HEK293 (cell line): Measurements from ENCODE around the gene MARCKSL1.
A peak's percentile ranks its signal among the peaks of the same experiment; 100 is the strongest.

Source experiments
- CTCF ChIA-PET: fragments of 350-600 bp; formaldehyde crosslinking; extraction: SDS; loops from one replicate; lab custom pipeline; 2021; ENCODE audit warnings: antibody characterized with exemption; lab: Yijun Ruan, JAX
- POLR2A ChIA-PET: fragments of 300-600 bp; formaldehyde crosslinking; extraction: SDS; loops from one replicate; lab custom pipeline; 2020; ENCODE audit warnings: antibody characterized with exemption, inconsistent platforms; lab: Yijun Ruan, JAX
- H3K27ac ChIP-seq: fragments of 200-500 bp; sonication (Bioruptor generic); 2 replicates; pipeline ENCODE4 v1.5.1; 2014; ENCODE audit warnings: low read depth, low read length, control low read depth, inconsistent platforms; ENCODE audit errors: extremely low read depth
- H3K36me3 ChIP-seq, 2 experiments: fragments of 200-500 bp in 1 of 2; sonication (Bioruptor generic) in 1 of 2; 1 replicate in 1 of 2; 2 replicates in 1 of 2; pipeline ENCODE4 v1.5.1; 2014 to 2017; ENCODE audit warnings: inconsistent platforms in 2 of 2, low read length in 2 of 2; ENCODE audit not compliant: control insufficient read depth in 2 of 2, insufficient read depth in 1 of 2
- H3K4me1 ChIP-seq: fragments of 200-500 bp; sonication (Bioruptor generic); 2 replicates; pipeline ENCODE4 v1.5.1; 2014; ENCODE audit warnings: mild to moderate bottlenecking, low read length, inconsistent platforms; ENCODE audit not compliant: control insufficient read depth, insufficient read depth
- H3K4me3 ChIP-seq: 2 replicates; pipeline ENCODE4 v1.5.1; 2011; ENCODE audit warnings: low read depth, mild to moderate bottlenecking, control low read depth, low read length, moderate library complexity
- H3K9me3 ChIP-seq: fragments of 200-500 bp; sonication (Bioruptor generic); 2 replicates; pipeline ENCODE4 v1.5.1; 2014; ENCODE audit warnings: low read depth, low read length, inconsistent platforms; ENCODE audit not compliant: control insufficient read depth, insufficient read depth
- CTCF ChIP-seq: fragments of 450-650 bp; formaldehyde crosslinking; IDR thresholded peaks from 2 replicates; pipeline ENCODE4 v1.5.1; 2016; ENCODE audit warnings: missing biosample characterization, missing genetic modification characterization
- GLIS1 ChIP-seq: fragments of 450-650 bp; formaldehyde crosslinking; IDR thresholded peaks from 2 replicates; pipeline ENCODE4 v1.5.1; 2016; ENCODE audit warnings: missing biosample characterization, missing genetic modification characterization
- GLIS2 ChIP-seq: fragments of 450-650 bp; formaldehyde crosslinking; IDR thresholded peaks from 2 replicates; pipeline ENCODE4 v1.5.1; 2016; ENCODE audit warnings: missing biosample characterization, missing genetic modification characterization
- KLF1 ChIP-seq: fragments of 450-650 bp; formaldehyde crosslinking; IDR thresholded peaks from 2 replicates; pipeline ENCODE4 v1.5.1; 2016; ENCODE audit warnings: missing biosample characterization, missing genetic modification characterization
- KLF10 ChIP-seq: fragments of 450-650 bp; IDR thresholded peaks from 2 replicates; pipeline ENCODE4 v1.5.1; 2018; ENCODE audit warnings: missing biosample characterization, mild to moderate bottlenecking, missing genetic modification characterization
- KLF16 ChIP-seq: fragments of 450-650 bp; formaldehyde crosslinking; IDR thresholded peaks from 2 replicates; pipeline ENCODE4 v1.5.1; 2017; ENCODE audit warnings: missing biosample characterization, missing genetic modification characterization
- KLF17 ChIP-seq: fragments of 450-650 bp; formaldehyde crosslinking; IDR thresholded peaks from 2 replicates; pipeline ENCODE4 v1.5.1; 2016; ENCODE audit warnings: missing biosample characterization, missing genetic modification characterization
- KLF7 ChIP-seq: fragments of 450-650 bp; formaldehyde crosslinking; IDR thresholded peaks from 2 replicates; pipeline ENCODE4 v1.5.1; 2016; ENCODE audit warnings: missing biosample characterization, missing genetic modification characterization, borderline replicate concordance
- KLF8 ChIP-seq: fragments of 450-650 bp; formaldehyde crosslinking; IDR thresholded peaks from 2 replicates; pipeline ENCODE4 v1.5.1; 2016; ENCODE audit warnings: missing biosample characterization, missing genetic modification characterization
- PRDM1 ChIP-seq: fragments of 450-650 bp; formaldehyde crosslinking; IDR thresholded peaks from 2 replicates; pipeline ENCODE4; 2016; ENCODE audit warnings: missing biosample characterization, missing genetic modification characterization
- SCRT2 ChIP-seq: fragments of 450-650 bp; formaldehyde crosslinking; IDR thresholded peaks from 2 replicates; pipeline ENCODE4 v1.5.1; 2016; ENCODE audit warnings: missing biosample characterization, missing genetic modification characterization
- WT1 ChIP-seq: fragments of 450-650 bp; formaldehyde crosslinking; IDR thresholded peaks from 2 replicates; pipeline ENCODE4 v1.5.1; 2016; ENCODE audit warnings: missing biosample characterization, missing genetic modification characterization
- YY1 ChIP-seq: fragments of 450-650 bp; formaldehyde crosslinking; IDR thresholded peaks from 2 replicates; pipeline ENCODE4 v1.5.1; 2018; ENCODE audit warnings: missing biosample characterization, missing genetic modification characterization
- ZBTB8A ChIP-seq: fragments of 450-650 bp; formaldehyde crosslinking; IDR thresholded peaks from 2 replicates; pipeline ENCODE4 v1.5.1; 2016; ENCODE audit warnings: missing biosample characterization, missing genetic modification characterization
- ZNF112 ChIP-seq: fragments of 450-650 bp; formaldehyde crosslinking; IDR thresholded peaks from 2 replicates; pipeline ENCODE4 v1.5.0; 2017; ENCODE audit warnings: missing biosample characterization, missing genetic modification characterization
- ZNF114 ChIP-seq: fragments of 450-650 bp; formaldehyde crosslinking; IDR thresholded peaks from 2 replicates; pipeline ENCODE4 v1.5.0; 2017; ENCODE audit warnings: missing biosample characterization, missing genetic modification characterization
- ZNF155 ChIP-seq: fragments of 450-650 bp; formaldehyde crosslinking; IDR thresholded peaks from 2 replicates; pipeline ENCODE4 v1.5.1; 2016; ENCODE audit warnings: missing biosample characterization, missing genetic modification characterization
- ZNF18 ChIP-seq: fragments of 450-650 bp; formaldehyde crosslinking; IDR thresholded peaks from 2 replicates; pipeline ENCODE4 v1.5.1; 2016; ENCODE audit warnings: missing biosample characterization, missing genetic modification characterization
- ZNF211 ChIP-seq: fragments of 450-650 bp; formaldehyde crosslinking; IDR thresholded peaks from 2 replicates; pipeline ENCODE4 v1.5.1; 2016; ENCODE audit warnings: low read depth, missing biosample characterization, missing genetic modification characterization
- ZNF214 ChIP-seq: fragments of 450-650 bp; formaldehyde crosslinking; IDR thresholded peaks from 2 replicates; pipeline ENCODE4 v1.5.1; 2017; ENCODE audit warnings: missing biosample characterization, mild to moderate bottlenecking, missing genetic modification characterization, borderline replicate concordance
- ZNF23 ChIP-seq: fragments of 450-650 bp; formaldehyde crosslinking; IDR thresholded peaks from 2 replicates; pipeline ENCODE4 v1.5.1; 2016; ENCODE audit warnings: missing biosample characterization, missing genetic modification characterization, borderline replicate concordance
- ZNF335 ChIP-seq: fragments of 450-650 bp; formaldehyde crosslinking; conservative IDR thresholded peaks from 2 replicates; pipeline ENCODE4 v1.5.1; 2016; ENCODE audit warnings: missing biosample characterization, missing genetic modification characterization
- ZNF488 ChIP-seq: fragments of 450-650 bp; formaldehyde crosslinking; IDR thresholded peaks from 2 replicates; pipeline ENCODE4 v1.5.1; 2016; ENCODE audit warnings: missing biosample characterization, missing genetic modification characterization
- ZNF639 ChIP-seq: fragments of 450-650 bp; formaldehyde crosslinking; IDR thresholded peaks from 2 replicates; pipeline ENCODE4 v1.5.1; 2016; ENCODE audit warnings: missing biosample characterization, missing genetic modification characterization
- ZNF660 ChIP-seq: fragments of 450-650 bp; IDR thresholded peaks from 2 replicates; pipeline ENCODE4 v1.5.1; 2018; ENCODE audit warnings: missing biosample characterization, mild to moderate bottlenecking, missing genetic modification characterization
- ZNF701 ChIP-seq: fragments of 450-650 bp; formaldehyde crosslinking; IDR thresholded peaks from 2 replicates; pipeline ENCODE4 v1.5.1; 2016; ENCODE audit warnings: missing biosample characterization, missing genetic modification characterization
- ZNF76 ChIP-seq: fragments of 450-650 bp; formaldehyde crosslinking; IDR thresholded peaks from 2 replicates; pipeline ENCODE4; 2016; ENCODE audit warnings: low read depth, missing biosample characterization, missing genetic modification characterization, borderline replicate concordance
- ZNF837 ChIP-seq: fragments of 450-650 bp; formaldehyde crosslinking; IDR thresholded peaks from 2 replicates; pipeline ENCODE4 v1.5.1; 2016; ENCODE audit warnings: missing biosample characterization, missing genetic modification characterization
- ZSCAN30 ChIP-seq: fragments of 450-650 bp; IDR thresholded peaks from 2 replicates; pipeline ENCODE4 v1.5.1; 2018; ENCODE audit warnings: missing biosample characterization, mild to moderate bottlenecking, missing genetic modification characterization, moderate library complexity

The MARCKSL1 gene

GRCh38 chr1:32351399-32352238 lies 15.6 kb upstream of the MARCKSL1 start (continued):
- TF ChIP-seq ZNF76 (tag by site-specific recombination) (0 out of 2 replicates have a peak, but pooled peaks have one; percentile 1), GLIS1 (tag by site-specific recombination) (peak; percentile 3; the same call in 1 of the 2 replicates), SCRT2 (tag by site-specific recombination) (peak; percentile 75)

GRCh38 chr1:32350785-32351398 lies 14.9 kb upstream of the MARCKSL1 start:
- Histone ChIP-seq H3K4me3 (peak overlapping the region; percentile 75), H3K36me3 (peaks cover 0 to 30% of the 10 kb centered on the region in 2 experiments; a peak in 2 of 3 replicates), H3K9me3 (no peaks in the 10 kb centered on the region), H3K27ac (peak overlapping the region; percentile 2; the same call in 1 of the 2 replicates), H3K4me1 (peaks cover 7% of the 10 kb centered on the region; the same call in 1 of the 2 replicates)
- ChIA-PET POLR2A (interaction anchor here (0.6 to 5.7 kb wide), 4 partner anchors 9 to 145 kb away, joined by 3 to 100 read pairs (median 6); partner anchors contain the start of genes BSDC1, IQCC and MARCKSL1), CTCF (interaction anchor here (0.7 to 1.5 kb wide), 4 partner anchors 18 to 145 kb away, joined by 3 to 5 read pairs (median 3); no protein-coding TSS in a partner anchor)
- TF ChIP-seq ZNF701 (no peak), GLIS2 (tag by site-specific recombination) (peak; percentile 88), ZSCAN30 (tag by site-specific recombination) (0 out of 2 replicates have a peak, but pooled peaks have one; percentile 60), ZNF639 (tag by site-specific recombination) (no peak), ZNF837 (tag by site-specific recombination) (no peak), ZNF211 (tag by site-specific recombination) (no peak), ZNF155 (tag by site-specific recombination) (no peak), PRDM1 (tag by site-specific recombination) (no peak), KLF1 (tag by site-specific recombination) (peak; percentile 90), ZNF660 (tag by site-specific recombination) (no peak), KLF17 (tag by site-specific recombination) (no peak; the same call in 1 of the 2 replicates), KLF8 (tag by site-specific recombination) (peak; percentile 88), KLF16 (peak; percentile 91), KLF7 (tag by site-specific recombination) (peak; percentile 42; the same call in 1 of the 2 replicates), KLF10 (tag by site-specific recombination) (peak; percentile 85), ZNF23 (tag by site-specific recombination) (no peak), CTCF (tag by site-specific recombination) (peak; percentile 85), ZNF112 (tag by site-specific recombination) (no peak), YY1 (tag by site-specific recombination) (0 out of 2 replicates have a peak, but pooled peaks have one; percentile 28), ZNF114 (tag by site-specific recombination) (no peak), ZNF214 (tag by site-specific recombination) (no peak), ZNF18 (tag by site-specific recombination) (no peak), ZNF335 (tag by site-specific recombination) (peak; percentile 70; the same call in 1 of the 2 replicates), ZNF488 (tag by site-specific recombination) (no peak), WT1 (tag by site-specific recombination) (no peak), ZBTB8A (tag by site-specific recombination) (peak; percentile 18; the same call in 1 of the 2 replicates)
